ENCODE data around the gene MAP3K4.

GRCh38 chr6:161041274-161041673, 49.7 kb downstream of the MAP3K4 start:
- TF ChIP-seq CTCF (IDR thresholded peaks at IDR 0.05) (no peak), POLR2AphosphoS5 (IDR thresholded peaks at IDR 0.05) (no peak)

Data from breast epithelium (tissue), 3 donors.